GM04503 (cell line): ENCODE results near the gene MARCHF11.
A peak's percentile ranks its signal among the peaks of the same experiment; 100 is the strongest.

Experiments
- DNase-seq: peaks from one replicate; pipeline ENCODE4 v3.0.0-alpha.2; 2012; ENCODE audit warnings: low read depth

The MARCHF11 gene

GRCh38 chr5:16131878-16132277 is 47.7 kb downstream of the MARCHF11 start:
- DNase-seq: no peak

- no peak for DNase-seq
These were observed 50.6 kb downstream of the MARCHF11 start for GRCh38 chr5:16128944-16129343.

- no peak for DNase-seq
These were observed 51.6 kb downstream of the MARCHF11 start for GRCh38 chr5:16127865-16128544.

- no peak for DNase-seq
These were observed 59.0 kb downstream of the MARCHF11 start for GRCh38 chr5:16120579-16120978.

GRCh38 chr5:16119790-16120189 is 59.8 kb downstream of the MARCHF11 start:
- DNase-seq: no peak

GRCh38 chr5:16115140-16115539 is 64.5 kb downstream of the MARCHF11 start:
- no peak for DNase-seq

GRCh38 chr5:16108418-16108817 is 71.2 kb downstream of the MARCHF11 start:
- DNase-seq: no peak

GRCh38 chr5:16104961-16105360 is 74.6 kb downstream of the MARCHF11 start:
- no peak for DNase-seq

GRCh38 chr5:16095612-16096011 is 84.0 kb downstream of the MARCHF11 start:
- no peak for DNase-seq

- DNase-seq: no peak
These were observed 89.3 kb downstream of the MARCHF11 start for GRCh38 chr5:16090270-16090669.

- DNase-seq: no peak
These were observed 96.6 kb downstream of the MARCHF11 start for GRCh38 chr5:16082982-16083381.

- DNase-seq: no peak
These were observed 97.5 kb downstream of the MARCHF11 start for GRCh38 chr5:16082053-16082452.

GRCh38 chr5:16081376-16081955 is 98.1 kb downstream of the MARCHF11 start:
- no peak for DNase-seq

GRCh38 chr5:16076657-16077056 is 102.9 kb downstream of the MARCHF11 start:
- DNase-seq: no peak

GRCh38 chr5:16074358-16074757 is 105.2 kb downstream of the MARCHF11 start:
- no peak for DNase-seq

GRCh38 chr5:16072616-16073015 is 107.0 kb downstream of the MARCHF11 start:
- DNase-seq: no peak

GRCh38 chr5:16067415-16067814 is 112.2 kb downstream of the MARCHF11 start:
- no peak for DNase-seq

GRCh38 chr5:16066810-16067209 is 112.8 kb downstream of the MARCHF11 start:
- no peak for DNase-seq

- no peak for DNase-seq
These were observed 113.3 kb downstream of the MARCHF11 start for GRCh38 chr5:16066320-16066719.

GRCh38 chr5:16065831-16066230 is 113.8 kb downstream of the MARCHF11 start:
- no peak for DNase-seq

- no peak for DNase-seq
These were observed 115.3 kb downstream of the MARCHF11 start for GRCh38 chr5:16064135-16064893.

GRCh38 chr5:16061163-16061562 is 118.4 kb downstream of the MARCHF11 start:
- DNase-seq: no peak

GRCh38 chr5:16057277-16057676 is 122.3 kb downstream of the MARCHF11 start:
- DNase-seq: peak; percentile 25
